Fibroblast of skin of back (primary cell): Measurements from ENCODE around the gene MARCHF2.
"Not testable (repeated sequence)": the region's sequence is repeated elsewhere in the genome, so short reads cannot be mapped to it uniquely, and the experiment has no call there.

Experiments
- DNase-seq: peaks from one replicate; pipeline ENCODE4 v3.0.0-alpha.2; 2013

MARCHF2 gene

DNA sequence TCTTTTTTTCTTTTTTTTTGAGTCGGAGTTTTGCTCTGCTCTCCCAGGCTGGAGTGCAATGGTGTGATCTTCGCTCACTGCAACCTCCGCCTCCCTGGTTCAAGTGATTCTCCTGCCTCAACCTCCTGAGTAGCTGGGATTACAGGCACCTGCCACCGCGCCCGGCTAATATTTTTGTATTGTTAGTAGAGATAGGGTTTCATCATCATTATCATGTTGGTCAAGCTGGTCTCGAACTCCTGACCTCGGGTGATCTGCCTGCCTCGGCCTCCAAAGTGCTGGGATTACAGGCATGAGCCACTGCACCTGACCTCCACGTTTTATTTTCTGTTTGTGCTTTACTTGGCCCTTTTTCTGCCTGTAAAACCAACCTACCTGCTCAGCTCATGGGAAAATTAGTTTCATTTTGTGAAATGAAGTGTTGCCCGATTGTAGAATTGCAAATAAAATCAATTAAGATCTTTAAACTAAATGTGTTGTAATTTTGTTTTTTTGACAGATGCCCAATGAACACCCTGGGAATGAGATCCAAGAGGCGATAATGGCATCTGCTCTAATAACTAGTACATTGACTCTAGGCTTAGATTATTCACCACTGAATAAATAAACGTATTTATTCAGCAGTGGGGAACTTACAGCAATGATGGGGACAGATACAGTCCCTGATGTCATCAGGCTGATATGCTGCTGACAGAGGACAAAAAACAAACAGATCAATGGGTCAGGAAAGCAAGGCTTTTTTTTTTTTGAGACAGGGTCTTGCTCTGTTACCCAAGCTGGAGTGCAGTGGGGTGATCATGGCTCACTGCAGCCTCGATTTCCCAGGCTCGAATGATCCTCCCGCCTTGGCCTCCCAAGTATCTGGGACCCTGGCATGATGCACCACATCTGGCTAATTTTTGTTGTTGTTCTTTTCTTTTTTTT, 25.2 kb upstream of the MARCHF2 start:
- peak; percentile 20 for DNase-seq

DNA sequence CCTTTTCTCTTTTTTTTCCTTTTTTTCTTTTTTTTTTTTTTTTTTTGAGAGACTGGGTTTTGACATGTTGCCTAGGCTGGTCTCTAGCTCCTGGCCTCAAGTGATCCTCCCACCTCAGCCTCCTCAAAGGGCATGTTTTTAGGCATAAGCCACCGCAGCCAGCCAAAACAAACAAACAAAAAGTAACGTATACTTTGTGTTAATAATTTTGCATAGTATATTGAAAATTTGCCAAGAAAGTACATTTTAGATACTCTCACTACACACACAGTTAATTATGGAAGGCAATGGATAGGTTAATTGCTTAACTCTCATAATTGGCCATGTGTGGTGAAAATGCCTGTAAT, 24.5 kb upstream of the MARCHF2 start:
- DNase-seq: no peak

DNA sequence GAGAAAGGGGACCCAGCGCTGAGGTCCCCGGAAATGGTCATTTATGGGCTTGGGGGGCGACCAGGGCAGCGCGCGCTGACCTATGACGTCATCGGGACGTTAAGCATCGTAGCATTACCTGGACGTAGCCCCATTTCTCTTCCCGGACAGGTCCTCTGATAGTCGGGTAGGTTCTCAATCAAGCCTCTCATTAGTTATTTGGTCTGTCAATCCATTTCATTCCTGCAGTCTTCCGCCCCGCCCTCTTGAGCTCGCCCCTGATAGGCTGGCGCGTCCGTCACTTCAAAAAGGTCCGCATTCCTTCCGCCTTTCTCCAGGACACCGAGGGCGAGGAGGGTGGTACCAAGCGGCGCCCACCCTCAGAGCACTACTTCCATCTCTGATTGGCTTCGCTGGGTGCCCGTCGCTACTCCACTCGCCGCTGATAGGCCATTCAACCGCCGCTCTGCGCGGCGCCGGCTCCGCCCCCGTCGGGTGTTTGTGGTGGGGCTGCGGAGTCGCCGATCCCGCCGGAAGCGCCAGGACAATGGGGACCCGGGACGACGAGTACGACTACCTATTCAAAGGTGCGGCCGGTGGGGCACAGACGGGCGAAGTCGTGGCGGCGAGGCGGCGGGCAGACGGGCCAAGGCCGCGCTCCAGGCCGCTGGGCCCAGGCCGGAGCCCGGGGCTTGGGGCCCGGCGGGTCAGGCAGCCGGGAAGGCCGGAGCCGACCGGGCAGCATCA, 23.1 kb upstream of the MARCHF2 start, which contains the start of gene RAB11B:
Gene RAB11B (plus strand): TSS at position 470 of the 726 bp plus-strand sequence. CDS start 57 bp downstream, at position 527.
- DNase-seq: peak; percentile 100

DNA sequence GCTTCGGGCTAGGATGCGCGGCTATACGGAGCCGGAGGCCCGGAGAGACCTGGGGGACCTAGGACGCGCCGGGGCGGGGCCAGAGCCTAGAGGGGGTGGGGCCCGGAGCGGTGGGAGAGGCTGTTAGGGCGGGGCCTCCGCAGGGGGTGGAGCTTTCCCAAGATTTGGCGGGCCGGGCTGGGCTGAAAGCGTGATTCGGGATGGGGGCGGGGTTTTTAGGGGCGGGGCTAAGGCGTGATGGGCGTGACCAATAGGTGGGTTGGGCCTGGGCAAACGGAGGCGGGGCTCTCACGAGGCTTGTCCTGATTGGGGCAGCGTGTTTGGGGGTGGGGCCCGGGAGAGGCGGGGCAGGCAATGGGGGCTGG, 22.5 kb upstream of the MARCHF2 start:
- DNase-seq: peak; percentile 83

DNA sequence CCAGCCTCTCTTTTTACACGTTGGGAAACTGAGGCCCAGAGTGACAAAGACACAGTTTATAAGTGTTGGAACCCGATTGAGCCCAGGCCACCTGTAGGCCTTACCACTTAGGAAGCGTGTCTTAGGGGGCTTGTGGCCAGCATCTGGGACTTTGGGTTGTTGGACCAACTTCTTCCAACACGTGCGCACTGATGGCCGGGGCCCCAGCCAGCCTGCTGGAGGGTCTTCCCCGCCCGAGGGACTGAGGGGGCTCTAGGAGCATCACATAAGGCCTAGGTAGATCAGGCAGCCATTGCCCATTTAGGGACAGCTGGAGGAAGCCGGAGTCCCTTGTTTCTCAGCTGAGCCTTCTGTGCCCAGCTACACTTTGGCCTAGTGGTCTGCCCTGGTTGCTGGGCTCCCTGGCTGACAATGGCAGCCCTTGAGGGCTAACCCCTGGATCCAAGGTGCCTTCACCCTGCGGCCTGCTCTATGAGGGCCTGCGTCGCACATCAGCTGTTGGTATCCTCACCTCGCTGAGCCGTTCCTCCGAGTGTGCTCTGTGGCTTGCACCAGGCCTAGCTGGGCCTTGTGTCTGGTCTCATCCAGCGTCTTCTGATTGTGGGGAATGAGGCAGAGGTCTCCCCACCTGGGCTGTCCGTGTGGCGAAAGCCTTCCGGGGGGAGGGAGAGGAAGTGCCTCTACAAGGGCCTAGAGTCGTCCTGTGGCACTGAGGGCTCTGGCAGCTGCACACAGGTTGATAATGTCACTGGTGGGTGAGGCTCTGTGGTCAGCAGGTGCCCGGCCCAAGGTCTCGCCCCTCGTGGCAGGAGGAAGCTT, 21.7 kb upstream of the MARCHF2 start:
- no peak for DNase-seq

DNA sequence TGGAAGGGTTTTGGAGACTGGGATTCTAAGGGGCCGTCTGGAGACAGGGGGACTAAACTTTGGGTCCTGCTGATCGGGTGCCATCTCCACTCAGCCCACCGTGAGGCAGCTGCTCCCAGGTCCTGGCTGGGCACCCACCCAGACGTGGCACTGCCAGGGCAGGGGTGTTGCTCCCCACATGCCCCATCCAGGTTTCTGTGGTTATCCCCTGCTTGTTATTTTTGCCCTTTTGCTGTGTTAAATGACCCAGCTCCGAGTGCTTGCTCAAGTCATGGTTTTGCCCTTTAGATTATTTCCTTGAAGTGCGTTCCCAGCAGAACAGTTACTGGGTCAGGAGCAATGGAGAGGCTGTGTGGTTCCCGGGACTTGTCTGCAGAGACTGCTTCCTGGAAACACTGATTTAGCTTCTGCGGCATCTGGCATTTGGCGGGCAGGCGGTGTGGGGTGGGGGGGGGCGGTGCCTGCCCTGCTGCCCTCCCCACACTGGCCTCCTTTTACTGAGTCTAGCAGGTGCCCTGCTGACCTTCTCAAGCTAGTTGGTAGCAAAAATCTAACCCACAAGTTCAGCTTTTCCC, 21.0 kb upstream of the MARCHF2 start:
- no peak for DNase-seq

DNA sequence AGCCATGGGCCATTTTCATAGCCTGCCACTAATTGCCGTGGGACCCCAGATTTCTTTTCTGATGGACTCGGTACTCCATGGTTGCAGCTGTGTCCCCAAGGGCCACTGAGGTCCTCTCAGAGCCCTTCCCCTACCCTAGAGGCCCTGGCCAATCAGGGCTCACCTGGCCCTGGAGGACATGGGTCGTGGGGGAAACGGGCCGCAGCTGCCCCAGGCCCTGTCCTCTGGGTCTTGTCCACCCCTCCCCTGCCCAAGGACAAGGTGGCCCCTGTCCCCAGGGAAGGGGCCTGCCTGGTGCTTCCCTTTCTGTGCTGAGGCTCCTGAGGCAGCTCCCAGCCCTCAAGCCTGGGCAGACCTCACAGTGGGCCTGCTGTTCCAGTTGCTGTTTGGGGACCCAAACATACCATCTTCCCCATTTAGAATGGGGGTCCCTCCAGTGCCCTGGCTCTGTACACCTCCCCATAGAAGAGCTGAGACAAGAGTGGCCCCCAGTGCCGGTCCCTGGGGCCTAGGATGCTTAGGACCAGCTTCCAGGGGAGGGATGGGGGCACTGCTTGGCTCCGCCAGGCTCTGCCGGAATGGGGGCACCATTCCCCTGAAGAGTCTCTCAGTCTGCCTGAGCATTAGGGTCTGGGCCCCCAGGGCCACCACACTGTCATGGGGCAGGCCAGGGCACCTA, 19.8 kb upstream of the MARCHF2 start:
- no peak for DNase-seq

DNA sequence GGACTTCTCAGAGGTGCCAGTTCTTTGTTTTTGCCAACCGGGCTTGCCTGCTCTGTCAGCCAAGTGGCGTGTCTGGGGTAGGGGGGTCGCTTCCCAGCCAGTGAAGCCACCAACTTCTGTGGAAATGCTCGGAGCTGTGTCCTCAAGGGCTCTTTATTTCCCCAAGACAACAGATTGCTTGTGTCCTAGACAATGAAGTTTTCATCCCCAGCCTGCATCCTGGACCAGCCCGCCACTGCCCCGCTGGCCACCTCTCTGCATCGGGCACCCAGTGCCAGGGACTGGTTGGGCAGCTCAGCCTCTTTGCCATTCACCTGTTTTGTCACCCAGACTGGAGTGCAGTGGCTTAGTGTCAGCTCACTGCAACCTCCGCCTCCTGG, 19.2 kb upstream of the MARCHF2 start:
- no peak for DNase-seq

DNA sequence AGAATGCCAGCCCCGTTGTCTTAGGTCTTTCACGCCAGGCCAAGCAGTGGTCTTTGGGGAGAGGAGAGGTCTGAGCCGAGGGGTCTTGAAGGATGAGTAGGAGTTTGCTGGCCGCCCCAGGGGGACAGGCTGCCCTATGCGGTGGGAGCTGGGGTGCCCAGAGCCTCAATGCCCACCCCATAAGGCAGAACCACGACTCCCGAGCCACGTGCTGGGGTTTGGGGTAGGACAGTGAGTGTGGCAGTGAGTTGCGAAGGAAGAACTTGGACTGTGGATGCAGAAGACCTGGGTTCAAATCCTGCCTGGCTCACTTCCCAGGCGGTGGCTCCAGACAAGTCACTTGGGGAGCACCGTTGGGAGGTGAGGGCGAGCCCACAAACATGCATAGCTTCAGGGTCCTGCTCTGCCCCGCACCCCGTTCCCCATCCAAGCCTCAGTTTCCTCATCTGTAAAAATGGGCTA, 17.5 kb upstream of the MARCHF2 start:
- DNase-seq: no peak

DNA sequence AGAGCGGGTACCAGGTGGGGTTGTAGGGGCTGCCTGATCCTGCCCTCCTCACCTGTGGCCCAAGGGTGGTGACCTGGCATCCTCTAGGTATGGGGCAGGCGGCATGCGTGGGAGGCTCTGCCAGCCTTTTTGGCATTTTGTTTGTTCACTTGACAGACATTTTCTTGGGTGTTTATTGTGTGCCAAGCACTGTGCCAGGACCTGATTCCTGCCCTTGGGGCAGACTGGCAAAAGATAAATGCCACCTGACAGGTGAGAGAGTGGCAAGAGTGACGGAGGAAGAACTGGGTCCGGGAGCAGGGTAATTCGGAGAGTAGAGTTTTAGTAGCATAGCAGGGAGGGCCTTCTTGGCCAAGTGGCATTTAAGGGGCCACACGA, 16.9 kb upstream of the MARCHF2 start:
- no peak for DNase-seq

DNA sequence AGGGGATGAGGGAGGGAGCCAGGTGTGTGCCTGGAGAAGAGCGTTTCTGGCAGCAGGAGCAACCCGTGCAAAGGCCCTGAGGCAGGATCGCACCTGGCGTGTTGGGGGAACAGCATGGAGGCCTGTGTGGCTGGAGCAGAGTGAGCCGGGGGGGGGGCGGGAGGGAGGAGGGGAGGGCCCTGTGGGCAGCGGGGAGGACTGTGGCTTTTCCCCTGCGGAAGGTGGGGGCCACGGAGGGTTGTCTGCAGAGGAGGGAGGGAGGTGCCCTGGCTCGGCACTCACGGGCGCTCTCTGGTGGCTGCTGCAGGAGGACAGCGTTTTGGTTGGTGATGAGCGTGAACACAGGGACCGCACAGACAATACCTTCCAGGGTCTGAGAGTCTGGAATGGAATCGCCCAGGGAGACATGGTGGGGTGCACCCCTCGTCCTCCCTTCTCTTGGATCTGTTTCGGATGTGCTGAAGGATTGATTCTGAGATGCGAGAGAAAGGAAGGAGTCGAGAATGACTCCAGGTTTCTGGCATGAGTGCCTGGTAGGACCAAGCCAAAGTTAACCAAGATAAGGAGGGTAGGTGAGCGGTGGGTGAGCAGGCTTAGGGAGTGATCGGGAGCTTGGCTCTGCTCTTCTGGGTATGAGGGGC, 16.4 kb upstream of the MARCHF2 start:
- peak; percentile 63 for DNase-seq

DNA sequence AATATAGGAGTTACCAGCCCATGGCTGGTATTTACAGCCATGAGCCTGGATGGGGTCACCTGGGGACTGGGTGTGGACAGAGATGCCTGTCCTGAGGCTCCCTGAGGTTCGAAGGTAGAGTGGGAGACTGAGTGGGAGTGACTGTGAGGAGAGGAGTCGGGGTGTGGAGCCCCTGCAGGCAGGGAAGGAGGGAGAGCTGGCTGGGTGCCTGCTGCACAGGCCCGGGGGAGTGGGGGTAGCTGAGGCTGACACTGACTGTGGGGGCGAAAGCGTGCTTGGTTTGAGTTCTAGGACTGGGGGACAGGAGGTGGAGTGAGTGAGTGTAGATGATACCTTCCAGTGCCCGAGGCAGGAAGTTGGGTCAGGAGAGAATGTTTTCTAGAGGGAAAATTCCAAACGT, 15.8 kb upstream of the MARCHF2 start:
- no peak for DNase-seq

DNA sequence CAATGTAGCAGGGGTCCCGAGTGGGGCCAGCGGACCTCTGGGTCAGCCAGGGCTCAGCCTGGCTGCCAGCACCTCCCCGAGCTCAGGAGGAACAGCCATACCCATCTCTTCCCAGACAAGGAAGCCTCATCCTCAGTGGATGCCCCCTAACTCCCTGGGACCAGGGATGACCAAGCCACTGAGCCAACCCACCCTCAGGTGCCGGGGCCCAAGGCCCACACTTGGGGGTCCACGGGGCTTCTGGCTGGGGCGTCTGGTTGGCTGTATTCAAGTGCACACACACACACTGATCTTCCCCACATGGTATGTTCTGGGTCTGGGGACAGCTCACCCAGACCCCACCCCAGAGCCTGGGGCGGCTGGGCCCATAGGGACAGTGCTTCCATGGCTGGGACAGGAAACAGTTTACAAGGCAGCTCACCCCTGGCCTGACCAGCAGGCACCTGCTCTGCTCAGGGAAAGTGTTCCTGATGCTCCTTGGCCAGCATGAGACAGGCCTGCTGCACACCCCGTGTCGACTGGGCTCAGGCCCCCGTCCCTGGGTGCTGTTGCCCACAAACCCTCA, 15.3 kb upstream of the MARCHF2 start:
- no peak for DNase-seq

DNA sequence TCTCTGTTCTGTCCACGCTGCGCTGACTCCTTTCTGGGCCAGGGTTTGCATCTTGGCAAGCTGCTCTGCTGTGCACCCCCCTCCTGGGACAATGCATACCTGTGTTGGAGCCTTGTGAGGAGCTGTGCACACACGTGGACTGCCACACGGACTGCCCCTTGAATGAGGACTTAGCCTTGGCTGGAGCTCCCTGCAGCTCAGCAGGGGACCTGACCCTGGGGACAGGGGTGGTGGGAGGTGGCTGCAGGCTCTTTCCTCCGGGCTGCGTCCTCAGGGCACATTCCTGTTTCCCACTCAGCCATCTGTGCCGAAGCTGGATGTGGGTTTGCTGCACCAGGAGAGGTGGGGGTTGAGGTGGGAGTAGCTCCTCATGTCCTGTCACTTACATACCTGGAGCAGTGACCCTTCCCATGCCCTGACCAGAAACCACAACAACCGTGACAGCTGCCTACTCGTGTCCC, 14.8 kb upstream of the MARCHF2 start:
- DNase-seq: no peak

DNA sequence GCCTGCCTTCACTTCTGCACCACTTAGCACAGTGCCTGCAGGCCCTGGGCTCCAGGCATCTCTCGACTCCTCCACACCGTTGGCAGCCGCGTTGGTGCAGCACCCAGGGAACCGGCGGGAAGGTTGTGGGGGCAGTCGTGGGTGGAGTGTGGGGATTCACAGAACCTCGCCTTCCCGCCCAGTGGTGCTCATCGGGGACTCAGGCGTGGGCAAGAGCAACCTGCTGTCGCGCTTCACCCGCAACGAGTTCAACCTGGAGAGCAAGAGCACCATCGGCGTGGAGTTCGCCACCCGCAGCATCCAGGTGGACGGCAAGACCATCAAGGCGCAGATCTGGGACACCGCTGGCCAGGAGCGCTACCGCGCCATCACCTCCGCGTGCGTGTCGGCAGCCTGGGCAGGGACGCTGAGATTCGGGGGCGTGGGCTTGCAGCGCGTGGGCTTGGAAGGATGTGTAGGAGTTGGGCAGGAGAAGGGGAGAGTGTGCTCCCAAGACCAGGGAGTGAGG, 13.4 kb upstream of the MARCHF2 start:
- DNase-seq: no peak

DNA sequence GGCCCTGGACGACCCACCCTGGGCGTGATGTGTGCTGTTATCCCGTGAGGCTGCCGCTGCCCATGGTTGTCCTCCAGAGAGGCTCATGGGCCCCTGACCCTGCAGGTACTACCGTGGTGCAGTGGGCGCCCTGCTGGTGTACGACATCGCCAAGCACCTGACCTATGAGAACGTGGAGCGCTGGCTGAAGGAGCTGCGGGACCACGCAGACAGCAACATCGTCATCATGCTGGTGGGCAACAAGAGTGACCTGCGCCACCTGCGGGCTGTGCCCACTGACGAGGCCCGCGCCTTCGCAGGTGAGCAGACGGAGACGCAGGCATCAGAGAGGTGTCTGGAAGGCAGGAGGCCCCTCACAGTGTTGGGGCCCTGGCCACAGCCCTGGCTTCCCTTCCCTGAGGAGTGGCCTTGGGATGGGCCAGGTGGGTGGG, 11.1 kb upstream of the MARCHF2 start:
- DNase-seq: no peak

DNA sequence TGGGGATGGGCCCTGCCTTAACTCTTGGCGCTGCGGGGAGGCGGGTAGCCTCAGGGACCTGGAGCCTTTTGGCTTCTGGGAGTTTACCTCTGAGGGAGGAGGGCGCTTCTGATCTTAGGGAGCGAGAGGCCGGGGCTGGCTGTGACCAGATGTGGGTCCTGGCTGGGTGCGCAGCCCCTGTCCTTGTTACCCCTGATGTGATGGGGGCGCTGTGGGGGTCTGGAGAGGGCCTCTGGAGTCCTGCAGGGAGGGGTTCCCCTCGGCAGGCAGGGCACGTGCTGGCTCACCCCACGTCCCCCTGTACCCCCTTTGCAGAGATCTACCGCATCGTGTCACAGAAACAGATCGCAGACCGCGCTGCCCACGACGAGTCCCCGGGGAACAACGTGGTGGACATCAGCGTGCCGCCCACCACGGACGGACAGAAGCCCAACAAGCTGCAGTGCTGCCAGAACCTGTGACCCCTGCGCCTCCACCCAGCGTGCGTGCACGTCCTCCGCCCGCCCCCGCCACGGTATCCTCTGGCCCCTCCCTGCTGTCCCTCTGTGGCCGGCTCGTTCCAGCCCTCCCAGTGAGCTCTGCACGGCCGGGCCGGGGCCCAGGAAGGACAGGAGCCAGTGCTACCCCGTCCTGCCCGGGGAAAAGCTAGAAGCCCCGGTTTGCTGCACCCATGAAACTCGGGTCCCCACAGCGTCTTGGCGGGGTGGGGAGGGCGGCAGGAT, 9.8 kb upstream of the MARCHF2 start:
- DNase-seq: no peak

DNA sequence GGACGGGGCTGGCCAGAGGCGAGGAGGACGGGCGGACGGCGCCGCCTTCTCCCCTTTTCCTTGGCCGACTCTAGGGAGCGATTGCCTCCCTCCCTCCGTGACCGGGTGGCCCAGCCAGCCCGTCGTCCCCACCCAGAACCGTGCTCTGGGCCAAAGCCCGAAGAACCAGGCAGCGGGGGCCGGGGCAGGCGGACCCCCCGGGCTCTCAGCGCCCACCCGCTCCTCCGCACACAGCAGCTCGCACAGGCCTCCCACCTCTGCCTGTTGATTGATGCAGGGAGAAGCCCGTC, 9.3 kb upstream of the MARCHF2 start:
- no peak for DNase-seq

DNA sequence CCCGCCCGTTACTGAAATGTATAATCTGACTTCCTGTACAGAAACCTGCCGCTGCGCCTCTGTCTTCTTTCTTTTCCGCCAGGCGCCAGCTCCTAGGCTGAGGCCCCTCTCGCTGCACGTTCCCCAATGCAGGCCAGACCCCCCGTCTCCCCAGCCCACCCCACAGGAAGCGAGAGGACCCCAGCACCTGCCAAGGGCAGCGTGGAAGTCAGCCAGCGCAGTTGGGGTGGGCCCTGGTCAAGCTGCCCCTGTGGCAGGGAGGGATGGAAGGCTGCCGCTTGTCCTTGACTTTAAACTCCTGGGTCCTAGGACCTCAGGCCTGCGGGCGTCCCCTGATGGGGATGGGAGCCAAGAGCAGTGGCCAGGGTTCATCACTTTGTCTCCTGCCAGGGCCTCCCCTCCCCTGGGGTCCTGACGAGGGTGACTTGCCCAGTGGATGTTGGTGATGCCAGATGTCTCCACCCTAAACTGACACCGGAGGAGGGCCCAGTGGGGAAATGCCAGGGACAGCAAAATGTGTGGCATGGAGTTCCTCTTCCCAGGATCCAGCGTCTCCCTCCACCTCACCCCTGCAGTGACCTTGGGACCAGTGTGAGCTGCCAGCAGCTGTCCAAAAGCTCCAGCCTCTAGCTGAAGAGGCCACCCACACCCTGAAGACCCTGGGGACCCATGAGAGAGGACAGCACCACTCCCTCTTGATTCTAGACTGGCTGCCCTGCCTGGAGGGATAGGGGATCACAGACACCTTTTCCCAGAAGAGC, 8.5 kb upstream of the MARCHF2 start:
- DNase-seq: no peak

DNA sequence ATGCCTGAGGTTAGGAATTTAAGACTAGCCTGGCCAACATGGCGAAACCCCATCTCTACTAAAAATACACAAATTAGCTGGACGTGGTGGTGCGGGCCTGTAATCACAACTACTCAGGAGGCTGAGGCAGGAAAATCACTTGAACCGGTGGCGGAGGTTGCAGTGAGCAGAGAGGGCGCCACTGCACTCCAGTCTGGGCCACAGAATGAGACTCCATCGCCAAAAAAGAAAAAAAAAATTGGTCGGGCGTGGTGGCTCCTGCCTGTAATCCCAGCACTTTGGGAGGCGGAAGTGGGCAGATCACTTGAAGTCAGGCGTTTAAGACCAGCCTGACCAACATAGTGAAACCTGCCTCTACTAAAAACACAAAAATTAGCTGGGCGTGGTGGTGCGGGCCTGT, 2.4 kb upstream of the MARCHF2 start:
- not testable (repeated sequence) for DNase-seq
